ENCODE results near the gene MCM9.

MCM9 gene

GRCh38 chr6:118953391-118953790, 18.4 kb upstream of the MCM9 start:
- no peak for TF ChIP-seq CTCF (conservative IDR thresholded peaks at IDR 0.05)
- H3K27ac ChIP-seq = no peak overlapping the region

DNA sequence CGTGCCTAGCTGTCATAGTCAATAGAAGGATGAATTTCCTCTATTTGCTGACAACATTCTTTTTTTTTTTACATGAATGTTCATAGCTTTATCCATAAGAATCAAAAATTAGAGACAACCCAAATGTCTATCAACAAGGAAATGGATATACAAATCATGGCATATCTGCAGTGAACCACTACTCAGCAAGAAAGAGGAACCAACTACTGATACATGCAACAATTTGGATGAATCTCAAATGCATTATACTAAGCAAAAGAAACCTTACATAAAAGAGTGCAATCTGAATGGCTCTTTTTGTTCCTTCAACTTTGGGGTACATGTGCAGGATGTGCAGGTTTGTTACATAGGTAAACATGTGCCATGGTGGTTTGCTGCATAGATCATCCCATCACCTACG, 17.7 kb upstream of the MCM9 start:
- TF ChIP-seq CTCF (conservative IDR thresholded peaks at IDR 0.05) = no peak
- H3K27ac ChIP-seq = no peak overlapping the region

DNA sequence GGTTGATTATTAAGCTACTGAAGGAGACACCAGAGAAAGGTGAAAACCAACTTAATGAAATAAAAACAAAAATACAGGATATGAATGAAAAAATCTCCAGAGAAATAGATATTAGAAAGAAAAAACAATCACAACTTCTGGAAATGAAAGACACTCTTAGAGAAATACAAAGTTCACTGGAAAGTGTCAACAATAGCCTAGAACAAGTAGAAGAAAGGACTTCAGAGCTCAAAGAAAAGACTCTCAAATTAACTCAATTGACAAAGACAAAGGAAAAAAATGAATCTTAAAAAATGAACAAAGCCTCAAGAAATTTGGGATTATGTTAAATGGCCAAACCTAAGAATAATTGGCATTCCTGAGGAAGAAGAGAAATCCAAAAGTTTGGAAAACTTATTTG, 10.3 kb upstream of the MCM9 start:
- no peak for TF ChIP-seq CTCF (conservative IDR thresholded peaks at IDR 0.05)
- H3K27ac ChIP-seq = no peak overlapping the region

- TF ChIP-seq CTCF (conservative IDR thresholded peaks at IDR 0.05) = no peak
- H3K27ac ChIP-seq = no peak overlapping the region
Observed at GRCh38 chr6:118940770-118941169, 5.8 kb upstream of the MCM9 start.

GRCh38 chr6:118939683-118940082, 4.7 kb upstream of the MCM9 start:
- H3K27ac ChIP-seq = no peak overlapping the region
- no peak for TF ChIP-seq CTCF (conservative IDR thresholded peaks at IDR 0.05)

GRCh38 chr6:118935978-118936703, 1.2 kb upstream of the MCM9 start:
- TF ChIP-seq CTCF (conservative IDR thresholded peaks at IDR 0.05) = no peak
- peak overlapping the region; percentile 87 for H3K27ac ChIP-seq

DNA sequence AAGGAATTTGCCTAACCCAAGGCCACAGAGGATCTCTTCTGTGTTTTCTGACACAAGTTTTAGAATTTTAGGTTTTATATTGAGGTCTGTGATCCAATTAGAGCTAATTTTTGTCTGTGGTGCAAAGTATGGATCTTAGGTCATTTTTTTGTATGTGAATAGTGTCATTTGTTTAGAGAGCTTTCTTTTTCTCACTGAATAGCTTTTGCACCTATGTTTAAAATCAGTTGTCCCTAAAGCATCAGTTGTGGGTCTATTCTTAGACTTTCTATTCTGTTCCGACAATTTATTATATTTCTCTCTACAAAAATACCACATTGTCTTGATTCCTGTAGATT, 341 bp upstream of the MCM9 start:
- TF ChIP-seq CTCF (conservative IDR thresholded peaks at IDR 0.05) = no peak
- peak overlapping the region; percentile 87 for H3K27ac ChIP-seq

Data from VCaP (cell line).